HG02623 (cell line): Measurements from ENCODE around the gene TGIF2LY.
"Not testable (repeated sequence)": the region's sequence is repeated elsewhere in the genome, so short reads cannot be mapped to it uniquely, and the experiment has no call there.

Experiments
- ATAC-seq: cut with Tn5 transposase; IDR thresholded peaks from one replicate; pipeline ENCODE4 v1.9.1; 2021; ENCODE audit warnings: moderate library complexity; ENCODE audit not compliant: unreplicated experiment

Gene TGIF2LY

DNA sequence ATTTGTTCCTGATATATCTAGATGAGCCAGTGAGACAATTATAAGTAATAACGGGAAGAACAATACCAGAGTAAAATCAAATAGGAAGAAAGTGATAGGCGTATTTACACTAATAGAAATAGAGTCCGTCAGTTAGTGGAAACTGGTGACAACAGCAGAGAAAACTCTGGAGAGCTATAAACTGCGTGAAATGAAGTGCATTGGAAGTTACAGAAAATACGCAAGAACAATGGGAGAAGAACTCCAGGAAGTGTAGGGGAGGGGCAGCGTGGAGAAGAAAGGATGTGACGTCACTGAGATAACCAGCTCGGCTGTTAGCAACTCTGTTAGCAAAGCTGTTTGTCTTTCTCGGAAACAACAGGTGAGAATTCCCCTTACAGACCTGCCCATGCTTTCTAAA, at the start of gene TGIF2LY:
Gene TGIF2LY (plus strand): TSS at position 301 of the 400 bp plus-strand sequence. CDS start 178 bp downstream, outside the sequence.
- not testable (repeated sequence) for ATAC-seq
